NCI-H446 treated with DMSO at 0.1 percent for 48 hours (cell line): ENCODE data around the gene CFHR3.
"Not testable (repeated sequence)": the region's sequence is repeated elsewhere in the genome, so short reads cannot be mapped to it uniquely, and the experiment has no call there.

Experiments
- DNase-seq: peaks from one replicate; lab custom pipeline; 2025; lab: John Stamatoyannopoulos, UW

The CFHR3 gene

DNA sequence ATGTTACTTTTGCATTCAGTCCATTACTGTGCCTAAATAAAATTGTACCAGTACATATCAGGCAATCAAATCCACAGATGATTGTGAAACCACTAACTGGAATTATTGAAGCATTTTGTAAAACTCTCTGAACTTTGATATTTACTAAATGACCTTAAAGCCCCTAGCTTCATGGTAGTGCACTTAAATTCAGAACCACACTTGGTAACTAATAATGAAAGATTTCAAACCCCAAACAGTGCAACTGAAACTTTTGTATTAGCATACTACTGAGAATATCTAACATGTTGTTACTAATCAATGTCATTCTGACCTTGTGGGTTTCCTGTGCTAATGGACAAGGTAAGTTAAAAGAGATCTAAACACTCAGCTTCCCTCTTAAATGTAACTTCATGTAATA, at the start of gene CFHR3:
TSS of gene CFHR3 (plus strand) at position 238 of the 400 bp plus-strand sequence. CDS start at position 285, 47 bp downstream.
- DNase-seq: no peak

DNA sequence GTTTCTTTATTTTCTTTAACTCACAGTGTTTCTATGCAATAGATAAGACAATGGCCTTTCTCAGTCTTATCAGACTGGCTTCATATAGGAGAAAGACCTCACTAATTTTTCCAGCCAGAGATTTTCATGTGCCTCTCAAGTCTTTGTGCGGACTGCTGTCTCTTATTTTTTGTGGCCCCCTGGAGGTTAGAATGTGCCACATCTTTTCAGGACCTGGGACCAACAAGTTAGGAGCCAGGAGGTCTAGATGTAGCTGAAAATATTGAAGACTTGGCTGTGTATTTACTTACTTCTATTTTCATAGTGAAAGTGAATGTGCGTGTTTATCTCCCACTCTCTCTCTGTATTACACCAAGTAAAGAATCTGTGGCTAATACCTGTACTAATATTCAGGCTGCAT, 42.1 kb upstream of the CFHR3 start:
- DNase-seq: no peak

DNA sequence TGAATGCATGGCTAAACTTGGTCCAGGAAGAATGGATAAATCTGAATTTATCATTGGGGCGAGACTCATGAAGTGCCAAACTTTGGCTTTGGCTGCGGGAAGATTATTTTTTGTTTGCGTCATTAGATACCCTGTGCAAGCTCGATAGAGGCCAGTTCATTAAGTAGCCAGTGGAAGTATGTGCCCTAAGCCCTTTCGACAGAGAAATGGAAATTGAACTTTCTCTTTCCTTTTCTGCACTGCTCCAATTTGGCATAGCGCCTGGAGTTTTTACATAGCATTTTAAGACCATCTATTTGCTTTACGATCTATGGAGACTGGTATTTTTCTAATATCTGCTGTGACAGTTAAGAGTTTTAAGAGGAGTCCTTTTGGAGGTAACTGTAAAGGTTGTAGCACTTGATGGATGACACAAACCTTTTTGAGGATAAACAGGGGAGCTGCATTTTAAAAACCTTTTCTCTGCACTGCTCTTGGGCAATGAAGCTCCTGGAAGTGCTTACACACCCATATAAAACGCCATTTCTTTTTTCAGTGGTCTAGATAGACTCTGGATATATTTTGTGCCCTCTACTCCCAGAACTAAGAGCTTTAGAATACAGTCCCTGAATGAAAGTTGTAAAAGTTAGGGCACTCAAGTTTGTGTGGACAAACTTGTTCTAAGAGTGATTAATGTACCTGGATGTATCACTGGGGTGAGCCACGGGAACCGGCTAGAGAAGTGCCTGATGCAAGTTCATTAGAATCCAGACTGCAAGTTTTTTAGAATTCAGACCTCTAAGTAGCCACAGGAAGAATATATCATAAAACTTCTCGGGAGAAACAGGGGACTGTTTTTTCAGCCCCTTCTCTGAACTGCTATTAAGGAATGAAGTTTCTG, 41.3 kb upstream of the CFHR3 start:
- DNase-seq: no peak

DNA sequence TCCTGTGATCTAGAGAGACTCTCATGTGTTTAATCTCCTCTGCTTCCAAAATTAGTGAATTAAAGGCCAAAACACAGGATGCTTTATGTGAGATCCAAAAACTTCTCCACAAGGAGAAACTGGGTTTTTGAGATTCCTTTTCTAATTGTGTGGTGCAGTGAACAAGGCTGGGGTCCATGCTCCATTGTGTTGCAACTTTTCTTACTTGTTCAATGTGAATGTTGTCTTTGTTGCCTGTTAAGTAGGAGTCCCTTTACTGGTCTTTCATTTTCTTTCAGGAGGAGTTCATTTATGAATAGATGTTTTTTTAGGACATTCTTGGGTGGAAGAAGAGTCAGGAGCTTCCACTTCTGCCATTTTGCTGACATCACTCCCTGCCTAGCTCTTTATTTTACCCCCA, 40.6 kb upstream of the CFHR3 start:
- DNase-seq: no peak

DNA sequence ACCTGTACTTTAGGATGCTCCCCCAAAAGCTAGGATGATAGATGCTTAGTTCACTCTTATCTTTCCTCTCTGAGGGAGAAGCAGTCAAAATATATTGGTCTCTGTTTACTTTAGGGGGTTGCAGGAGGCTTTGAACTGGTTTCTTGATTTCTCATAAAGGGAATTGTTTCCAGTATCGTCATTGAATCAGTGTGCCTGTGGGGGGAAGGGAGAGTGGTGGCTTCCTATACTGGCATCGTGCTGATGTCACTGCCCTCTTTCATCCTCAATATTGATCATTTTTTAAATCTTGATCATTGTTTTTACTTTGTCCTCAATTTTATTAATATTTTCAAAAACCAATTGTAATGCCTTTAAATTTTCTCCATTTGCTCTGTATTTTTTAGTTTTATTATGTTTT, 40.2 kb upstream of the CFHR3 start:
- no peak for DNase-seq

DNA sequence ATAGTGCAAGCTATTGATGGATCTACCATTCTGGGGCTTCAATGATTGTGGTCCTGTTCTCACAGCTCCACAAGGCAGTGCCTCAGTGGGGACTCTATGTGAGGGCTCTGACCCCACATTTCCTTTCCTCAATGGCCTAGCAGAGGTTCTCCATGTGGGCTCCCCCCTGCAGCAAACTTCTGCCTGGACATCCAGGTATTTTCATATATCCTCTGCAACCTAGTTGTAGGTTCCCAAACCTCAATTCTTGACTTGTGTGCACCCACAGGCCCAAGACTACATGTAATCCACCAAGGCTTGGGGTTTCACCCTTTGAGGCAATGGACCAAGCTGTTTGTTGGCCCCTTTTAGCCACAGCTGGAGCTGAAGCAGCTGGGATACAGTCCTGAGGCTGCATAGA, 35.9 kb upstream of the CFHR3 start:
- no peak for DNase-seq

DNA sequence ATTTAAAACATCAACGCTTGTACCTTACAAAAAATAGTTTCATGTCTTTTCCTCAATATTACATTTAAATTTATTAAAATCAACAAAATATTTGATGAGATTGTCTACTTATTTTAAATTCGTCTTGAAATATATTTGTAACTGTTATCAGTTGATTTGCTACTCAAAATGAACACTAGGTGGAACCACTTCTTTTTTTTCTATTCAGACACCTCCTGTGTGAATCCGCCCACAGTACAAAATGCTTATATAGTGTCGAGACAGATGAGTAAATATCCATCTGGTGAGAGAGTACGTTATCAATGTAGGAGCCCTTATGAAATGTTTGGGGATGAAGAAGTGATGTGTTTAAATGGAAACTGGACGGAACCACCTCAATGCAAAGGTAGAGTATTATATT, 31.4 kb upstream of the CFHR3 start:
- DNase-seq: peak; percentile 57

DNA sequence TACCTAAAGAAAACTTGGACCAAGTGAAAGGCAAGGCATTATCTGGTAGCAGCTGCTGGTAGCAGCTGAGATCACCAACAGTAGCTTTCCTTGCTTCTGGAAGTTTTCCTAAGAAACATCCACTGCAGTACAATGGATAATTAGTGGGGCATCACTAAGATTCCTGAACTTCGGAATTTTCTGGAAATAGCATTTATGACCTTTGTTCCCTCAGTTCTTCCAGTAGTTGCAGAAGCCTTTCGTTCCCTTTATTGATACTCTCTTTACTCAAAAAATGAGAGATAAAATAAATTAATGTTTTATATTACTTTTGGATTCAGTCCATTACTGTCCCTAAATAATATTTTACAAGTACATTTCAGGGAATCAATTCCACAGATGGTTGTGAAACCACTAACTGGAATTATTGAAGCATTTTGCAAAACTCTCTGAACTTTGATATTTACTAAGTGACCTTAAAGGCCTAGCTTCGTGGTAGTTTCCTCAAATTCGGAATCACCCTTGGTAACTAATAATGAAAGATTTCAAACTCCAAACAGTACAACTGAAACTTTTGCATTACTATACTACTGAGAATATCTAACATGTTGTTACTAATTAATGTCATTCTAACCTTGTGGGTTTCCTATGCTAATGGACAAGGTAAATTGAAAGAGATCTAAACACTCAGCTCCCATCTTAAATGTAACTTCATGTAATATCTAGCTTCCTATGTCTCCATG, 9.5 kb upstream of the CFHR3 start:
- DNase-seq: not testable (repeated sequence)

DNA sequence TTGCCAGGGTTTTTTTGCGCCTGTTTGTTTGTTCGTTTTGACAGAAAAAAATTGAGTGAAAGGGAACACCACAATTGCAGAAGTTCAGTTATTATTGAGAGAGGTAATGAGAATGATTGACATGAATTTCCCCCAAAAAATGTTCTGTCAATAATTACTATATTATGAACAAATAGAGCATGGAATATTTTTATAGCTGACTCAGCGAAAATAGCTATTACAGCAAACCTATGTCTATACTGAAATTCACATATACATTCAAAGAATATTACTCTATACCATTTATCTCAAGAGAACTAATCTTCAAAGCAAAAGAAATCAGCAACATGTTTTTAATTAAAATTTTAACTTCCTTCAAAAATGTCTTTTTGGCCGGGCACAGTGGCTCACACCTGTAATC, 4.8 kb upstream of the CFHR3 start:
- not testable (repeated sequence) for DNase-seq

DNA sequence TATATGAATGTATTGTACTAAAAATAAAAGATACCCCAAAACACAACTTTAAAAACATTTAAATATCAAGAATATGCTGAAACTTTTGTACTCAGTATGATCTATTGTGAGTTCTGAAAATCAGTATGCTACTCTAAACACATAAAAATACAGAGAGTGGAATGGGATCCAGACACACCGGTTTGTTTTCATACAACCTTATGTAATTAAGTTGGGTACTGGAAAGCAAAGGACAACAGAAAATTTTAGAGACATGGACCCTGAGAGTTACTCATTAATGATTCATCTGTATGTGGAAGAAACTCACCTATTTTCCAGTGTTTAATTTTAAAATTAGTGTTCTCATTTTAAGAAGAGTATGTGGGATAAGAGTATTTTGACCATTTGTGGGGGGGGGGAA, 927 bp upstream of the CFHR3 start:
- no peak for DNase-seq

DNA sequence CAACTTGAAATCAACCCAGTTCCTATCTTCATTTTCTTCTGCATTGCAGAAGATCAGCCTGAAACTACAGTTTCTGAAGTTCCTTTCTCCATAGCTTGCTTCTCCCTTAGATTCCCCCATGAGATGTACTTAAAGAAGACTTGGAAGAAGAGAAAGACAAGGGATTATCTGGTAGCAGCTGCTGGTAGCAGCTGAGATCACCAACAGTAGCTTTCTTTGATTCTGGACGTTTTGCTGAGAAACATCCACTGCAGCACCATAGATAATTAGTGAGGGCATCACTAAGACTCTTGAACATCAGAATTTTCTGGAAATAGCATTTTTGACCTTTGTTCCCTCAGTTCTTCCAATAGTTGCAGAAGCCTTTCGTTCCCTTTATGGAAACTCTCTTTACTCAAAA, 465 bp upstream of the CFHR3 start:
- no peak for DNase-seq

DNA sequence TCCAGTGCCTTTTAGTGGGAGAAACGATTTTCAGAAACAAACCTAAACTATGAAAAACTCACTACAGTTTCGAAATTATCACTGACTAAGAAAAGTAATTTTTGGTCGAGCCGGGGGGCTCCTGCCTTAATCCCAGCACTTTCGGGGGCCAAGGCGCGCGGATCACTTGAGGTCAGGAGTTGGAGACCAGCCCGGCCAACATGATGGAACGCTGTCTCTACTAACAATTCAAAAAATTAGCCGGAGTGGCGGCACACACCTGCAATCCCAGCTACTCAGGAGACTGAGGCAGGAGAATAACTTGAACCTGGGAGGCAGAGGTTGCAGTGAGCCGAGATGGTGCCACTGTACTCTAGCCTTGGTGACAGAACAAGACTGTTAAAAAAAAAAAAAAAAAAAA, 3.0 kb downstream of the CFHR3 start:
- no peak for DNase-seq

DNA sequence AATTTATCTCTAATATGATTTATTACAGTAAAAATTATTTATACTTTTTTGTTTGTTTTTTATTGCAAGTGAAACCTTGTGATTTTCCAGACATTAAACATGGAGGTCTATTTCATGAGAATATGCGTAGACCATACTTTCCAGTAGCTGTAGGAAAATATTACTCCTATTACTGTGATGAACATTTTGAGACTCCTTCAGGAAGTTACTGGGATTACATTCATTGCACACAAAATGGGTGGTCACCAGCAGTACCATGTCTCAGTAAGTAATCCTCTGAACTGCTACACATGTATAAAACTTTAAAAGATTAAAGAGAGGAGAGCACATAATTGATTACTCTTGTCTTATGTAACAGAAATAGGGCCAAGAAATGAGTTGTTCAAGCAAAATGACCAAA, 4.5 kb downstream of the CFHR3 start:
- DNase-seq: no peak

DNA sequence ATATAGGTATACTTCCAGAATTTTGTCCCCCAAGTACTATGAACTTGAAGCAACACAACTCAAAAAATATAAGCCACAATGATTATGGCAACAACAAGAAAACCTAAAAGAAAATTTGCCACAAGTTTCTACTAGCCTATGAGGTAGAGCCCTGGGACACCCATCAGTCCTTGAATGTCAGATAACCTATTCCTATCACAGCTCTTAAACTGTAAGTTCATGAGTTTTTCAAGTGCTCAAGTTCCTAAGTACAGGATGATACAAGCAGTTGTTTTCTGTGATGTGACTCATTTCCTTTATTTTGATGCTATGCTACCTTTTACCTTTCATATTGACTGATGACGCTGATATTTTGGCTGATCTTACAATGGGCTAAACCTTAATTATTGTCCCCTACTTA, 16.6 kb downstream of the CFHR3 start:
- DNase-seq: not testable (repeated sequence)

DNA sequence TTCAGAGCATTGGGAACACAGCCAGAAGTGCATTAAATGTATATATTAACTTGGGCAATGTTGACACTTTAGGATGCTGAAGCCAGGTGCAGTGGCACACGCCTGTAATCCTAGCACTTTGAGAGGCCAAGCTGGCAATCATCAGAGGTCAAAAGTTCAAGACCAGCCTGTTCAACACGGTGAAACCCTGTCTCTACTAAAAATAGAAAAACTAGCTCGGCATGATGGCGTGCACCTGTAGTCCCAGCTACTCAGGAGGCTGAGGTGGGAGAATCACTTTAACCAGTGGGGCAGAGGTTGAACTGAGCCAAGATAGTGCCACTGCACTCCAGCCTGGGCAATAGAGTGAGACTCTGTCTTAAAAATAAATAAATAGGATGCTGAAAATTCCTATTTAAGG, 19.5 kb downstream of the CFHR3 start:
- not testable (repeated sequence) for DNase-seq

DNA sequence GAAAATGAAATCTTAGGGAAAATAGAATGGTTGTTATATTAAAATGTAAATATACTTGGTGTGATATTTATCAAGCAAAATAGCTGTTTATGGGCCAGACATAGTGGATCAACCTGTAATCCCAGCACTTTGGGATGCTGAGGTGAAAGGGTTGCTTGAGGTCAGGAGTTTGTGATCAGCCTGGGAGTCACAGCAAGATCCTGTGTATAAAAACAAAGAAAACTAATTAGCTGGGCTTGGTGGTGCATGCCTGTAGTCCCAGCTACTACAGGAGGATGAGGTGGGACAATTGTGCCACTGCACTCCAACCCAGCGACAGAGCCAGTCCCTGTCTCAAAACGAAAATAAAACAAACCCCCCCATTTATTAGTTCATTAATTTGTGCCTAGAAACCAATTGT, 23.3 kb downstream of the CFHR3 start:
- no peak for DNase-seq

DNA sequence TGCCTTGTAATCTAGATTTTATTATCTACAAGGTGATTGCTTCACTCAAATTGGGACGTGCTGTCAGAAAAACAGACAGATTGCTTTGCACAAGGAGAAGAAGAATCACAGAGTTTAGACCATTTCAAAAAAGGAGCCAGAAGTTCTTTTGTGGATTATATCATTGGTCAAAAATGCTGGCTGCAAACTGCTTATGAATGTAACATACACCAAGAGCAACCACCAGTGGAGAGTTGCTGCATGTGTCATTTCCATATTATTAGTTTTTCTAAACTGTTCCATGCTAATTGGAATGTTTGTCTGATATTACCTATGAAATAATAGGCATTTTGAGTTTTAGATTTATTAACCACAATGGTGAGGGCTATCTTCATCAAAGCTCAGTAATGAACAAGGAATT, 27.3 kb downstream of the CFHR3 start:
- not testable (repeated sequence) for DNase-seq

DNA sequence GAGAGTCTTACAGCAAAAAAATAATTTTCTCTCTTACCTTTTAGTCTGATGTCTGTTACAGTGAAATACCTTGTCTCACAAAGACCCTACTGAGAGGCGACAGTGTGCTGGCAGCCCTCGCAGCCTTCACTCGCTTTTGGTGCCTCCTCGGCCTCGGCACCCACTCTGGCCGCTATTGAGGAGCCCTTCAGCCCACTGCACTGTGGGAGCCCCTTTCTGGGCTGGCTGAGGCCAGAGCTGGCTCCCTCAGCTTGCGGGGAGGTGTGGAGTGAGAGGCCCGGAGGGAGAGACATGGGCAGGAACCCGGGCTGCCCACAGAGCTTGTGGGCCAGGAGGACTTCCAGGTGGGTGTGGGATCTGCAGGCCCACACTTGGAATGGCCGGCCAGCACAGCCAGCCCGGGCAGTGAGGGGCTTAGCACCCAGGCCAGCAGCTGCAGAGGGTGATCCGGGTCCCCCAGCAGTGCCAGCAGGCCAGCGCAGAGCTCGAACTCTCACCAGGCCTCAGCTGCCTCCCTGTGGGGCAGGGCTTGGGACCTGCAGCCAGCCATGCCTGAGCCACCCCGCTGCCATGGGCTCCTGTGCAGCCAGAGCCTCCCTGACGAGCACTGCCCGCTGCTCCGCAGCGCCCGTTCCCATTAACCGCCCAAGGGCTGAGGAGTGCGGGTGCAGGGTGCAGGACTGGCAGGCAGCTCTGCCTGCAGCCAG, 34.0 kb downstream of the CFHR3 start:
- DNase-seq: no peak

DNA sequence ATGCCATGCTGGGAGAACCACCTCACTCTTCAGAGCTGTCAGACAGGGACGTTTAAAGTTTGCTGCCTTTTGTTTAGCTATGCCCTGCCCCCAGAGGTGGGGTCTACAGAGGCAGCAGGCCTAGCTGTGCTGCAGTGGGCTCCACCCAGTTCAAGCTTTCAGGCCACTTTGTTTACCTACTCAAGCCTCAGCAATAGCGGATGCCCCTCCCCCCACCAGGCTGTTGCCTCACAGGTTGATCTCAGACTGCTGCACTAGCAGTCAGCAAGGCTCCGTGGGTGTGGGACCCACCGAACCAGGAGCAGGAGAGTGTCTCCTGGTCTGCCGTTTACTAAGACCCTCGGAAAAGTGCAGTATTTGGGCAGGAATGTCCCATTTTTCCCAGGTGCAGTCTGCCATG, 42.8 kb downstream of the CFHR3 start:
- not testable (repeated sequence) for DNase-seq

DNA sequence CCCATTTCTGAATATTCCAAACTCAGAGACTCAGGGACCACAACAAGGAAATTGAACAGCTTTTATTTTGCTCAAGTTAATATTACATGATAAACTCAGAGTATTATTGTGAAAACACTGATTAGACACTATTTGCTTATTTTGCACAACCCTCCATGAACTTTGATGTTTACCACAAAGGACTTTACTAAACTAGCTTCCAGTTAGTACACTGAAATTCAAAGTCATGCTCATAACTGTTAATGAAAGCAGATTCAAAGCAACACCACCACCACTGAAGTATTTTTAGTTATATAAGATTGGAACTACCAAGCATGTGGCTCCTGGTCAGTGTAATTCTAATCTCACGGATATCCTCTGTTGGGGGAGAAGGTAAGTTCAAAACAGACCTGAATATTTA, 44.9 kb downstream of the CFHR3 start, which contains the start of gene CFHR1:
TSS of gene CFHR1 (plus strand) at position 201 of the 400 bp plus-strand sequence. CDS start at position 315, 114 bp downstream.
- not testable (repeated sequence) for DNase-seq

DNA sequence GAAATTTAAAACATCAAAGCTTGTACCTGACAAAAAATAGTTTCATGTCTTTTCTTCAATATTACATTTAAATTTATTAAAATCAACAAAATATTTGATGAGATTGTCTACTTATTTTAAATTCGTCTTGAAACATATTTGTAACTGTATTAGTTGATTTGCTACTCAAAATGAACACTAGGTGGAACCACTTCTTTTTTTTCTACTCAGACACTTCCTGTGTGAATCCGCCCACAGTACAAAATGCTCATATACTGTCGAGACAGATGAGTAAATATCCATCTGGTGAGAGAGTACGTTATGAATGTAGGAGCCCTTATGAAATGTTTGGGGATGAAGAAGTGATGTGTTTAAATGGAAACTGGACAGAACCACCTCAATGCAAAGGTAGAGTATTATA, 53.2 kb downstream of the CFHR3 start:
- DNase-seq: peak; percentile 12
